Gastrocnemius medialis (tissue), 4 donors: ENCODE data around the gene PSMD13. TPM values are rescaled to one million over a fixed set of nuclear protein-coding genes. Genes with fewer than 3 reads are reported as not detected.

Experiments
- ATAC-seq, 2 donors: fragments of 150-250 bp; one replicate each; pipeline ENCODE4 v1.9.1; 2016
- DNase-seq, 2 donors: peaks; one replicate each; pipeline ENCODE4 v3.0.0-alpha.2; 2019
- H3K27ac ChIP-seq, 4 donors: fragments of 200-600 bp; sonication (generic); 1 replicate in 1 of 4; 2 replicates in 3 of 4; pipeline ENCODE4 v1.5.1; 2016 to 2018; ENCODE audit warnings: mild to moderate bottlenecking in 2 of 4, moderate library complexity in 1 of 4
- H3K27me3 ChIP-seq, 3 donors: fragments of 200-600 bp; sonication (generic) in 2 of 3; 1 replicate in 1 of 3; 2 replicates in 2 of 3; pipeline versions ENCODE4 v1.5.1 to v1.6.0; 2016 to 2019; ENCODE audit warnings: mild to moderate bottlenecking in 1 of 3, moderate library complexity in 1 of 3
- H3K36me3 ChIP-seq, 2 donors: fragments of 200-600 bp; sonication (generic) in 1 of 2; one replicate each; pipeline ENCODE4 v1.5.1; 2017 to 2018
- H3K4me1 ChIP-seq, 2 donors: fragments of 200-600 bp; sonication (generic) in 1 of 2; one replicate each; pipeline ENCODE4 v1.5.1; 2016 to 2017; ENCODE audit warnings: mild to moderate bottlenecking in 2 of 2
- H3K4me3 ChIP-seq, 4 donors: fragments of 200-600 bp; sonication (generic) in 3 of 4; 1 replicate in 1 of 4; 2 replicates in 3 of 4; pipeline ENCODE4 v1.5.1; 2016 to 2019; ENCODE audit warnings: mild to moderate bottlenecking in 2 of 4
- H3K9me3 ChIP-seq, 3 donors: fragments of 200-600 bp; sonication (generic) in 2 of 3; 1 replicate in 1 of 3; 2 replicates in 2 of 3; pipeline ENCODE4 v1.5.1; 2016 to 2019
- CTCF ChIP-seq, 5 experiments: fragments of 450-650 bp in 3 of 5; fragments of 200-600 bp in 2 of 5; sonication (generic) in 2 of 5; IDR thresholded peaks in 4 of 5; conservative IDR thresholded peaks in 1 of 5; 1 replicate in 4 of 5; 2 replicates in 1 of 5; pipeline ENCODE4 v1.5.1; 2016 to 2019; ENCODE audit warnings: antibody characterized with exemption in 5 of 5, mild to moderate bottlenecking in 3 of 5, moderate library complexity in 3 of 5
- POLR2A ChIP-seq, 2 donors: fragments of 450-650 bp; IDR thresholded peaks; one replicate each; pipeline ENCODE4 v1.6.1; 2017; ENCODE audit warnings: antibody characterized with exemption in 2 of 2, mild to moderate bottlenecking in 2 of 2, moderate library complexity in 2 of 2
- in situ Hi-C, 4 donors: fragments of 200-750 bp; cut with MboI; loops; one replicate each; pipeline versions ENCODE4 v1.15.0 to v1.8.0; 2017; ENCODE audit warnings: low sequenced_read_pairs in 4 of 4
- intact Hi-C: fragments of 100-400 bp; cut with DNase I; formaldehyde crosslinking; loops from one replicate; pipeline ENCODE4 v1.15.1; 2023; ENCODE audit warnings: low total_unique reads
- total RNA-seq, 4 donors: library from RNA; depleted of rRNA; stranded (reverse); fragments of >200 nt; gene quantifications; one replicate each; pipeline versions ENCODE4 v1.1.0 to v1.2.3, GENCODE V29; 2016

PSMD13 gene
- total RNA-seq, 4 donors from 2014 or later, result 128 to 189 (median 163) TPM

GRCh38 chr11:272931-273198 is 36.1 kb downstream of the PSMD13 start:
- H3K27me3 ChIP-seq, result peaks cover 1 to 17% (median 10%) of the 10 kb centered on the region in 3 donors

GRCh38 chr11:276219-276618 is 39.4 kb downstream of the PSMD13 start:
- no peak overlapping the region for H3K27ac ChIP-seq
- H3K27me3 ChIP-seq, result peaks cover 29 to 44% (median 33%) of the 10 kb centered on the region in 3 donors
- H3K9me3 ChIP-seq, result no peaks in the 10 kb centered on the region
- DNase-seq, result no peak
- ATAC-seq, result no peak
- in situ Hi-C loops, result no loop called here
- TF ChIP-seq CTCF (IDR thresholded peaks at IDR 0.05 in 4 of 5, conservative IDR thresholded peaks at IDR 0.05 in 1 of 5), result no peak
- no peak for TF ChIP-seq POLR2A (IDR thresholded peaks at IDR 0.05)
- intact Hi-C loops, result no loop called here
- no peak overlapping the region for H3K4me3 ChIP-seq
- peaks cover 0 to 8% of the 10 kb centered on the region in 2 donors for H3K4me1 ChIP-seq
- H3K36me3 ChIP-seq, result no peaks in the 10 kb centered on the region

More at GRCh38 chr11:272931-273198, 36.1 kb downstream of the PSMD13 start:
- Histone ChIP-seq H3K36me3 (no peaks in the 10 kb centered on the region), H3K4me1 (no peaks in the 10 kb centered on the region), H3K27ac (no peak overlapping the region), H3K4me3 (no peak overlapping the region), H3K9me3 (no peaks in the 10 kb centered on the region)
- no peak for DNase-seq
- ATAC-seq, result no peak
- no peak for TF ChIP-seq POLR2A (IDR thresholded peaks at IDR 0.05)
- no peak for TF ChIP-seq CTCF (IDR thresholded peaks at IDR 0.05 in 4 of 5, conservative IDR thresholded peaks at IDR 0.05 in 1 of 5)
- intact Hi-C loops (no loop called here), in situ Hi-C loops (no loop called here)

GRCh38 chr11:278001-278951 is 41.5 kb downstream of the PSMD13 start, which contains the start of gene NLRP6:
TSS of gene NLRP6 (plus strand) at chr11:278407. CDS start at chr11:278570, 163 bp downstream.
- no peak within 1 kb of the TSS for H3K27ac ChIP-seq
- ATAC-seq (no peak), DNase-seq (no peak)
- intact Hi-C loops, result no loop called here
- peaks cover 0 to 8% of the 10 kb centered on the region in 2 donors for H3K4me1 ChIP-seq
- H3K9me3 ChIP-seq, result no peaks in the 10 kb centered on the region
- no peaks in the 10 kb centered on the region for H3K36me3 ChIP-seq
- TF ChIP-seq CTCF (IDR thresholded peaks at IDR 0.05 in 4 of 5, conservative IDR thresholded peaks at IDR 0.05 in 1 of 5) (no peak), POLR2A (IDR thresholded peaks at IDR 0.05) (no peak)
- peak within 1 kb of the TSS in 1 of 4 donors; percentile 11 for H3K4me3 ChIP-seq
- in situ Hi-C loops, result no loop called here
- H3K27me3 ChIP-seq, result peaks cover 46 to 63% (median 54%) of the 10 kb centered on the region in 3 donors

GRCh38 chr11:279040-279965 is 42.5 kb downstream of the PSMD13 start:
- ATAC-seq, result no peak
- intact Hi-C loops (no loop called here), in situ Hi-C loops (no loop called here)
- TF ChIP-seq CTCF (IDR thresholded peaks at IDR 0.05 in 4 of 5, conservative IDR thresholded peaks at IDR 0.05 in 1 of 5), result no peak
- no peak for TF ChIP-seq POLR2A (IDR thresholded peaks at IDR 0.05)
- Histone ChIP-seq H3K36me3 (no peaks in the 10 kb centered on the region), H3K4me1 (peaks cover 0 to 8% of the 10 kb centered on the region in 2 donors), H3K9me3 (no peaks in the 10 kb centered on the region), H3K27me3 (peaks cover 52 to 67% (median 59%) of the 10 kb centered on the region in 3 donors), H3K4me3 (peak overlapping the region in 2 of 4 donors; percentile 11), H3K27ac (no peak overlapping the region)
- DNase-seq, result no peak
